ENCODE measurements around the gene GASK1A.
"Not testable (repeated sequence)": the region's sequence is repeated elsewhere in the genome, so short reads cannot be mapped to it uniquely, and the experiment has no call there.

Gene GASK1A

DNA sequence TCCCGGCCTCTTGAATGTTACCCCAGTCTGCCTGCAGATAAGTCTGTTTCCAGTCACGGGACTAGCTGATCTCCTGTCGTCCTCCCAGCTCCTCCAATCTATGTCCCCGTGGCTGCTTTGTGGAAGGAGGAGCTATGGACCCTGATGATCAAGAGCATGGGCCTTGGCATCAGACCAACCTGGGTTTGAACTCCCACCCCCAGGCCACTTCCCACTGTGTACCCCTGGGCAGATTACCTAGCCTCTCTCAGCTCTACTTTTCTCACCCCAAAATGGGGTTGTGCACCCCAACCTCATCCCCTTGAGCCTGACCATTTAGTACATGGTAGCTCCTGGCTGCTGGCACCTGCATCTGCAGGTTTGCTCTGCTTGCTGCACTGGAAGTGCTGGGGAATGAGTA, 55.8 kb downstream of the GASK1A start:
- DNase-seq, result no peak

DNA sequence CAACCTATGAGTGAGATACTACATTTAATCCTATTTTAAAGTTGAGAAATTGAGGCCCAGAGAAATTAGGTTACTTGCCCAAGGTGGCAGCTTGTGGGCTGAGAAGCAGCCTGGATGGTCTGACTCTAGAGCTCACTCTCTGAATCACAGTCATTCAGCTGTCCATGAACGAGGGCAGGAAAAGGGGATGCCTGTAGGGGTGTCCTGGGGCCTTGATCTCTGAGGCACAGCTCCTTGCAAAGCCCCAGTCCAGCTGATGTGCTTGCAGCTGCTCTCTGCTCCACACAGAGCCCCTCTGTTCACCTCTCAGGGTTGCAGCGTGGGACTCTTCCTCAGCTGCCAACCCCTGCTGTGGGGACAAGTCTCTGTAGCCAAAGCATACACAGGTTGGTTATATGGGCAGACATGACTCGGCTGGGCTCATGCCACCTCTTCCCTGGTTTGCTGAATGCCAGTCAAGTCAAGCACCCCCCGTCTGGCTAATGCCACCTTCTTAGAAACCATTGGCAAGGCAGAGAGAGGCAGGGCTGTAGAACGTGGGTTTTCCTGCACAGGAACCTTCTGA, 56.8 kb downstream of the GASK1A start:
- DNase-seq, result no peak

DNA sequence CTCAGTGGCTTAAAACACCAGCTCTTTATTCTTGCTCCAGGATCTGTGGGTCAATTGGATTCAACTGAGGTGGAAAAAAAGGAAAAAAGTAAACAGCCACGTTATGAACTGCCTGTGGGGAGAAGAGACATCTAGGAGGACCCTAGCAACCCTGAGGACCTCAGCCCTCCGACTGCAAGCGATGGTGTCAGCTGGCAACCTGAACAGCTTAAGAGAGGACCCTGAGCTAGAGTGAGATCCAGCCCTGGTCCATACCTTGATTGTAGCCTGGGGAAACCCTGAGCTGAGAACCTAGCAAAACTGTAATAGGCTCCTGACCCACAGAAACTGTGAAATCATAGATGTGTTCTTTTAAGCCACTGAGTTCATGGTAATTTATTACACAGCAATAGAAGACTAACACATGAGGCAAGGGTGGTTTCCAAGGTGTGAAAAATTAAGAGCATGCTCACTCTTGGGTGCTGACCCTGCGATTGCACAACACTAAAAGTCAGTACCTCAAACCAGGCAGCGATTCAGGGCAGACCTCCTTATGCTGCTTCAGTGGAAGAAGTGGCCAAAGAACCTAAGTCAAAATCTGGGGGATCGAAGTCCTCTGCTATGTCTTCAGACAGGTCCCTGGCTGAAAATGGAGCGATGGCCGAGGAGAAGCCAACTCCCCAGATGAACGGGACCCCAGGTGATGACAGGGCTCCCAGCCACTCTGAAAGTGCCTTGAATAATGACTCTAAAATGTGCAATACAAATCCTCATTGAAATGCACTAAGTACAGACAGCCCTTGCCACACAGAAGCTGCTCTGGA, 57.7 kb downstream of the GASK1A start:
- DNase-seq, result no peak

DNA sequence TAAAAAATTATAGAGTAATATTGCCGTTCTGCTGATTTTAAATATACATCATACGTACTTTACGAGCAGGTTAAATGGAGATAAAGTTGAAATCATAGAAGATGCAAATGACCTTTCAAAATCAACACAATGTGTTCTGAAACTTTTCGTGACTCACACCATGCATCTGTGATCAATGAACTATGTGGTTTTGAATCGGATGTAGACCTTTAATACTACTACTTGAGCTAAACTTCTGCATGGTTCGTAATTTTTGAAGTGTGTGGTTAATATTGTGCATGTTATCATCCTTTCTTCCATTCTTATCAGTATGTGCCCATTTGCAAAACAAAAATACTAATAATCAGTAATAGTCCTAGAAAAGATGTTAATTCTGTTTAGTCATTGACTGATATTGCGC, 58.9 kb downstream of the GASK1A start:
- no peak for DNase-seq

DNA sequence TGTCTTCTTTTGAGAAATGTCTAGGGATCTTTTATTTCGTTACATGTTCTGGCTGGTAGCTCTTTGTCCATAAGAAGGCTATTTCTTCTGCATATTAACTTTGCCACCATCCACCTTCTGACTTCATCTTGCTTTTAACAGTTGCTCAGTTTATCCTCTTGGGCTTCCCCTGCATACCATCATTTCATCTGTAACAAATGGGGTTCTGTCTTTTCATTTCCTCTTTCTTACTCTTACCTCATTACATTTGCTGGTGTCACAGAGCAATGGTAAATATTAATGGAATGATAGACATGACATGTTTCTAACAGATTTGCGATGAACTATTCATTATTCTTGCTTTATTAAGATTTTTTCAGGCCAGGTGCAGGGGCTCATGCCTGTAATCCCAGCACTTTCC, 62.4 kb downstream of the GASK1A start:
- no peak for DNase-seq

DNA sequence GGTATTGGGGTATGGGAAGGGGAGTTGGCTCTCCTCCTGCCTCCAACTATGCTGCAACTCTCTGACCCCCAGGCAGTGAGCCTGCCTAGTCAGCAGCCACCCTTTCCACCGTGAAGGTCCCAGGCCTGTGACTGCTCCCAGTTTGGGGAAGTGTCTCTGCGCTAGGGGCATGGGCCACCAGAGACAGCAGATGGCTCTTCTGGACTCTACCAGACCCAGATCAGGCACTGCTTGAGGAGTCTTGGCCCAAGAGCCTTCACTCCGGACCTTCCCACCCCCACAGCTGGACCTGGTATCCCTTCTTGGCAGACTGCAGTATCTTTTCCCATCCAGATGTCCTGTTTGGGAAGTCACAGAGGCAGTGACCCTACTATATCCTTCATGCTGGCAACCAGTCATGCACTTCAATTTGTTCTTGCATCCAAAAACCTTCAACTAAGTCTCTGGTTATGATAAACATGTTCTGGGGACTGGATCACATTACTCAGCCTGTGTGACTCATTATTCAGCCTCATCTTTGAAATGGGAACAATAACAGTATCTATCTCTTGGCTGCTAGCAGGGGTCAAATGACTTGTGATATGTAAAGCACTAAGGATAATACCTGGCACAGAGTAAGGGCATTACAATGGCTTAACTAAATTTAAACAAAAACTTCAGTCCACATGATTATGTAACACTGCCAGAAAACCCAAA, 64.1 kb downstream of the GASK1A start:
- DNase-seq, result no peak

DNA sequence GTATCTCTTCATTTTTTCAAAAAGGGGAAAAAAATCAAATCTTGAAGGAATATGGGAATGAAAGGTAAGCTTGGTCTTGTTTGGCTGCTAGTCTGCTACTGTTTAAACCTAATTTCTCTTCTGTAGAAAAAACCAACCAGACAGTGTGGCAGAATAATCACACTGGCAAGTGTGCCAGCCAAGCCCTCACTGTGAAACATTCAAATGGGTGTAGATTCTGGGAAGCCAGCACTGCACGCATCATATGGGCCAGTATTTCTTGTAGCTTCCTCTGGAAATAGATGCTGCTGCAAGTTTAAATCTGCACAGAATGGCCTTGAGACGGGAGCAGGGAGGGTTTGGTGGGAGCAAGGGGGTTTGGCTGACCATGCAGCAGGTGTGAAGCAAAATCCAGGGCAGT, 64.7 kb downstream of the GASK1A start:
- no peak for DNase-seq

DNA sequence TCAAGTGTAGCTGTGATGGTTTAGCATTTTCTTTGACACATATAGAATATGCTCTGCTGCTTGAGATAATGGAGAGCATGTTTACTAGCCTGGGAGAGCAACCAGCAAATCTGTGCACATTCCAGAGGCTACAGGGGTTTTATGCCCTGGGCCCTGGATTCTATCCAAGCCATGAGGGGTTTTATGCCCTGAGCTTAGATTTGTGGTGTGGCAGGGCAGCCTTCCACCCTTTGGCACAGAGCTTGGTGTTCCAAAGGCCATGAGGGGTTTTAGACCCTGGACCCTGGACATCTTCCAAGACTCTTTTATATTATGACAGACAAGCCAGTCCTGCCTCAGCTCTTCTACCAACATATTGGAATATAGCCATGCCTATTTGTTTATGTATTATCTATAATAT, 66.0 kb downstream of the GASK1A start:
- DNase-seq, result not testable (repeated sequence)

DNA sequence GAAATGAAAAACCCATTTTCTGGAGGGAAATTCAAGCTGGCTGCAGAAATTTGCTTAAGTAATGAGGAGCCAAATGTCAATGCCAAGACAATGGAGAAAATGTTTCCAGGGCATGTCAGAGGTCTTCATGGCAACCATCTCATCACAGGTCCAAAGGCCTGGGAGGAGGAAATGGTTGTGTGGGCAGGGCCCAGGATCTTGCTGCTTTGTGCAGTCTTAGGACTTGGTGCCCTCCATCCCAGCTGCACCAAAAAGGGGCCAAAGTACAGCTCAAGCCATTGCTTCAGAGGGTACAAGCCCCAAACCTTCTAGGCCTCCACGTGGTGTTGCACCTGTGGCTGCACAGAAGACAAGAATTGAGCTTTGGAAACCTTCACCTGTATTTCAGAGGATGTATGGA, 67.5 kb downstream of the GASK1A start:
- DNase-seq, result no peak

DNA sequence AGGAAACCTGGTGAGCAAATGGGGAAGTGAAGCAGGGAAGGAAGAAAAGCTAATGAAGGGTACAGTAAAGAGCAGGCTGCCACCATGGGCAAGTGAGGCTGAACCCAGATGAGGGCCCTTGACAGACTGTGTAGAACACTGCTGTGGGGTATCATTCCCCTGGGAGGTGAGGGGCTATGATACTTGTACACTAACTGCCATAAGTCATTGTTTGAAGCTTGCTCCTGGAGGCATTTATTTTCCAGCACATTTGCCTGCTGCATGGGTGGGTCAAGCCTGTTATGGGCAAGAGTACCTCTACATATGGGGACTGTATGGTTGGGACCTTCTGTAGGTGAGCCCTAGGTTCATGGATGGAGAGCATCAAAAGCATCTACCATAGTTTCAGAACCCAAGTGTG, 69.4 kb downstream of the GASK1A start:
- no peak for DNase-seq

DNA sequence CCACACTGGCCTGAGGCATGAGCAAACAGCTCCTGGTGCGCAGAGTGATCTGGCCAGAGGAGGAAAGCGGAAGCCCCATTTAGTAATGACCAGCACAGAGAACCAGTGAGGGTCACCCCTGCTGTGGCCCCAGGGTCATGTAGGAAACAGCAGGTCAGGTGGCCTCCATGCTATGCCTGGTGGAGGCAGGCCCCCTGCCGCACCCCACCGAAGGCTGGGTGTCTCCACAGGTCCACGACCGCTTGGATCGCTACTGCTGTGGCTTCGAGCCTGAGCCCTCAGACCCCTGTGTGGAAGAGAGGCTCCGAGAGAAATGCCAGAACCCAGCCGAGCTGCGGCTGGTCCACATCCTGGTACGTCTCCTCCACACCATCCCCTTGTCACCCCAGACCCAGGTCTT, 74.2 kb downstream of the GASK1A start:
- DNase-seq, result no peak

DNA sequence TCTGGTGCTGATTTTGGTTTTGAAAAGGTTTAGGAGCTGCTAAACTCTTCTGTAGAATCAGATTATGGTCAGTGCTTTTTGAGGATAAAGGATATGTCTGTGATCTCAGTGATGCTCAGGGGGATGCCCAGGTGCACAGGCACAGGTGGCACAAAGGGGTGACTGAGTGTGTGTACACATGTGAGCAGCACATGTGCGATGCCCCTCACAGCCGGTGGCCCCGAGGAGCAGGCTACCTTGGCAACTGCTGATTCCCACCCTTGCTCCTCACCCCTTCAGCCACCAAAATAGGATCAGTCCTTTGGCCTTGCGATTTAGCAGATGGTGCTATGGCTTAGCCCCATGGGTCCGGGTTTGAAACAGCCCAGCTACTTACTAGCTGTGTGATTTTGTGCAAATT, 75.6 kb downstream of the GASK1A start:
- no peak for DNase-seq

DNA sequence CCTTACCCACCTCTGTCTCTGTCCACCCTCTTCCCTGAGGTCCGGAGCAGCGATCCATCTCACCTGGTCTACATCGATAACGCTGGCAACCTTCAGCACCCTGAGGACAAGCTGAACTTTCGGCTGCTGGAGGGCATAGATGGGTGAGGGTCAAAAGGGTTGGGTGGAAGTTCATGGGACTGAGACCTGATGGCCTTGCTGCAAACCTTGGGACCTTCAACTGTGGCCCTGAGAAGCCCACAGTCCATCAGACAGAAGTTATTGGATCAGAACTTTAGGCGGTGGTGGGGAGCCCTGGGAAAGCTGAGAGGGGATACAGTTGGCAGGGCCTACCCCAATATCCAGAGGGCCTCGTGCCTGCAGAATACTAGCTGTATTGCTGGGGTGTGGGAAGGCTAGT, 76.3 kb downstream of the GASK1A start:
- no peak for DNase-seq

DNA sequence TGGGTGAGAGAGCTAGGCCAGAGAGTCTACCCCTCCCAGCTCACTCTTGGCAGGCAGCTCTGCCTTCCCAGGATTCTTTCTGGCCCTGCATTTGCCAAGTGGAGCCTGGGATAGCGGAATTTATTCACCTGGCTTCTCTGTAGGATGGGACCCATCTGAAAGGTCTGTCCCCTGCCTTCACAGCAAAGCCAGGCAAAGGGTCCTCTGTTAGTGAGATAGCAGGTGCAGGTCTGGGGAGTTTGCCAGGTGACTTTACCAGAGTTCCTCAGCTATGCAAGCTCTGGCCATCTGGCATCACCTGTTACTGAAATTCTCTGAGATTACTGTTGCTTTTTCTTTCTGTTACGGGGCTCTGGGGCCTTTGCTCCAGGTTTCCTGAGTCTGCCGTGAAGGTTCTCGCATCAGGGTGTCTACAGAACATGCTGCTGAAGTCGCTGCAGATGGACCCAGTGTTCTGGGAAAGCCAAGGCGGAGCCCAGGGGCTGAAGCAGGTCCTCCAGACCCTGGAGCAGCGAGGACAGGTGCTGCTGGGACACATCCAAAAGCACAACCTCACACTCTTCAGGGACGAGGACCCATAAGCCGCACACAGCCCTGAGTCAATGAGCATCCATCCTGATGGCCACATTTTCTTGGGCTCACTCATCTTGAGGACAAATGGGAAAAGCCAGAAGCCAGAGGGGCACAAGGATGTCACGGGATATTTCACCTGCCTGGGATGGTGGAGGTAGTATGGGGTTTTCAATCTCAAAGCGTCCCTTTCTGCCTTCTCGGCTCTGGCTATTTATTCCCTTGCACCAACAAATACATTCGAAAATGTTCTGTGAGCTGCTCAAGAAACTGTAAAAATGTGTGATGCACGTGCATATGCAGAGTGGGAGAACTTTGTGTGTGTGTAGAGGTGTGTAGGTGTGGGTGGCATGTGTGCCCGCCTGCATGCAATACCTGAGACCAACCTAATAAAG, 77.0 kb downstream of the GASK1A start:
- DNase-seq, result no peak

DNA sequence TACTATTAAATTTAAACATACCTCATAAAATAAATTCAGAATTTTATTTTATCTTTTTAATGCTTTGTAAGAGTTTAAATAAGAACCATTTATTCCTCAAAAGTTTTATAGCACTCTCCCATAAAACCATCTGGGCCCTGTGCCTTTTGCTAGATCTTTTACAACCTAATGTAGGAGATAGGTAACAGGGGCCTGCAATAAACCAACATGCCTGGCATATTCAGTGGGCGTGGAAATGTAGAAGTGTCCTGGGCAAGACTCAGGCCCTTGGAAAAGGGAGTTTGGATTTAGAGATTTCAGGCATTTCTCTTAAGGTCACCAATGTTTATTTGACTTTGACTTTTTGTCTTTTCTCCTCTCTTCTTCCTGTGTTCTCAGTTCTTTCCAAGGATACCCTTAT, 80.3 kb downstream of the GASK1A start:
- no peak for DNase-seq

DNA sequence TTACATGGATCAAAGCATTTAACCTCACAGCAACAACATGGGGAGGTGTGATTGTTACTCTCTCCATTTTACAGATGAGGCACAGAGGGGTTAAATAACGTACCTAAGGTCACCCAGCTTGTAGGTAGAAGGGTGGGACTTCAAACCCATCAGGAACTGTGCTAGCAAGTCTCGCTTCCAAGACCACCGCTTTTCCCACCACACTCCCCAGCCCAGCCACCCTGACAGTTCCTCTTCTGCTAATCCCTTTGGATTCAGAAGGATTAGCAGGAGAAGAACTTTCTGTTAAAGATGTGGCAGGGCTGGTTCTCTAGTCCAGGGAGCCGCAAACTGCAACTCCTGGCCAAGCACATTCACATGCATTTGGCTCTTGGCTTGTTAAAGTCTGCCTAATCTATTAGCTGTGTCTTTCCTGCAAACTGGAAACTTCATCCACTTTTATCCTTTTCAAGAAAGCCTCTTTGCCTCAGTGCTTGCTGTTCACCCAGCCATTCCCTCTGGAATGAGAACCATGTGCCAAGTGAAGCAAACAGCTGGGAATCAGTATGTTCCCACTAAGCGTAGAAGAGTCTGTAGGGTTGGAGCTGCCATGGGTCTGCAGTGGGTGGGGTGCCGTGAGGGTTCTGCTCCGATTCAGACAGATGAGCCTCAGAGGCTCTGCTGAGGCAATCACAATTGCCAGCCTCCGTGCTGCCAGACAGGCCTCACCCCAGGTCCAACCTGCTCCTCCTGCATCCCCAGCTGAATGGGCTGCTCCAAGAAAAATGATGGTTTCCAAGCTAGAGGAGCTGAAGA, 82.2 kb downstream of the GASK1A start:
- no peak for DNase-seq

DNA sequence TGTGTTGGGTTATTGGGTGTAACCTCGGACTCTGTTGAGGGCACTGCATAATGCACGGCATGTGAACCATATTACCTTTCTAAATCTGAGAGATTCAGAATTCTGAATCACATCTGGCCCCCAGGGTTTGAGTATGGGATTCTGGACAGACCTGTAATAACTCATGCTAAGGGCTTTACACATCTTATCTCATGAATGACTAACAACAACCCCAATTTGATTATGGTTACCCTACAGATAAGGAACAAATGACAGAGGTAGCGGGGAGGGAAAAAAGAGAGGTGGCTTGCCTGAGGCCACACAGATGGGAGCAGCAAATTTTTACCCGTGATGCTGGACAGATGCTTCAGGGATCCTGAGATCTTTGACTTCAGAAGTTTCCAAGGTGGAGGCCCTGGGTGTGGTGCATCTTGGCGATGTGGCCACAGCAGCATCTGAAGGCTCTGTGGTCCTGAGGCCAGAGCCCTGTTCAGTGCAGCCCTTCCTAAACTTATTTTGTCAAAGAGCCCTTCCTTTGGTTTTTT, 83.0 kb downstream of the GASK1A start:
- no peak for DNase-seq

DNA sequence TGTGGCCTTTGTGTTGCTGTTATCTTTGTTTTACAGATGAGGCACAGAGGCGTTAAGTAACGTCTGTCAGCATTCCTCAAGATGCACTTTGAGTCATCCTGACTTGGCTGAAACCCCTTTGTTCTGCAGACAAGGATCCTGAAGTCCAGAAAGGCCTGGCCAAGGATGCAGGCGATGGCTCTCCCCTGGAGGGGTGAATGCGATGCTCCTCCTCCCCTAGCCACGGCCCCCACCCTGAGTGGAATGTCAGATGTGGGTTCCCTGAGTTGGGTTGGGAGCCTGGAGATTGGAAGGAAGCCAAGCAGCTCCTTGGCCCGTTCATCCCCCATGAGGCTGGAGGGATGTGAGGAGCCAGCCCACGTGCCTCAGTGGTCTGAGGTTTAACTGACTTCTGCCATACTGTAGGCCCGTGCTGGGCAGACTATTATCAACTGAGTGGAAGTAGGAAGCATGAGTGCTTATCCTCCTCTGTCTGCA, 83.5 kb downstream of the GASK1A start:
- DNase-seq, result no peak

DNA sequence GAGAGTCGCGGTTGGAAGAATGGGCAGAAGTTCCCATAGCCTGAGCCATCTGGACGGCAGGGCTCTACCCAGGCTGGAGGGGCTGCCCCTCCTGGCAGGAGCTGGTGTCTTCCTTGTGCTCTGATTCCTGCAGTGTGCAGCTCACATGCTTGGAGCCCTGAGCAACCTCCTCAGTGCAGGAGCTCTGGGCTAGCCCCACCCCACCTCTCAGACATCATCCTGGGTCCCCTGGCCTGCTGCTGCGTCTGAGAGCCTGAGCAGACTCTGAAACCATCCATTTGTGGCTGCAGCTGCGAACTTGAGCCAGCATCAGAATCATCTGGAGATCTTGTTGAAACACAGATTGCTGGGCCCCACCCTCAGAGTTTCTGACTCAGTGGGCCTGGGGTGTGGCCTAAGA, 84.0 kb downstream of the GASK1A start:
- no peak for DNase-seq

DNA sequence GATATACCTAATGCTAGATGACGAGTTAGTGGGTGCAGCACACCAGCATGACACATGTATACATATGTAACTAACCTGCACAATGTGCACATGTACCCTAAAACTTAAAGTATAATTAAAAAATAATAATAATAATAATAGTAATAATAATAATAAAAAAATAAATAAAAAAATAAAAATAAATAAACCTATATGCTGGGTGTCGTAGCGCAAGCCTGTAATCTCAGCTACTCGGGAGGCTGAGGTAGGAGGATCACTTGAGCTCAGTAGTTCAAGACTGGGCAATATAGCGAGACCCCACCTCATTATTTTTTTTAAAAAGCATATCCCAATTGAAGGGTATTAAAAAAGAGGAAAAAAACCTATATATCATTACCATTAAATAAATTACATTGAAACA, 91.6 kb downstream of the GASK1A start:
- DNase-seq, result not testable (repeated sequence)

DNA sequence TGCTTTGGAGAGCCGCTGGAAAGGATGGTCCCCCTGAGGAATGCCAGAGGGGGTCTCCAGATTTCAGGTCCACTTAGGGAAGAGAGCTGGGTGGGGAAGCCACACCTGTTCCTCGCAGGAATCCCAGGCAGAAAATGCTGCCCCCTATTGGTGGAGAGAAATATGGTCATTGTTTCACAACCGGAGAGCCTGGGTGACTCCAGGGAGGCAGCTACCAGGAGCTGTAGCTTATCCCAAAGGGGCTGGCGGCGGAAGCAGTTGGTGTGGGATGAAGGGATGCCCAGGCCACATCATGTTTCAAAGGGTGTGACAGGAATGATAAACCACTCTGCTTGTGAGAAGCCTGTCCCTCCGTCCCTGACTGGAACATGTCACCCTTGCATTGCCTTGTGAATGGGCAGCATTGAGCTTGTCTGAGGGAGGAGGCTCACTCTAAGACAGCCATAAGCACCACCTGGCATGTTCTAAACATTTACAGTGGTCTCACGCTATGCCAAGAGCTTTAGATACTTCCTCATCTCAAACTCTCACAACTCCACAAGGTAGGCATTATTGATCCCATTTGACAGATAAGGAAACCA, 92.3 kb downstream of the GASK1A start:
- DNase-seq, result peak; percentile 2

DNA sequence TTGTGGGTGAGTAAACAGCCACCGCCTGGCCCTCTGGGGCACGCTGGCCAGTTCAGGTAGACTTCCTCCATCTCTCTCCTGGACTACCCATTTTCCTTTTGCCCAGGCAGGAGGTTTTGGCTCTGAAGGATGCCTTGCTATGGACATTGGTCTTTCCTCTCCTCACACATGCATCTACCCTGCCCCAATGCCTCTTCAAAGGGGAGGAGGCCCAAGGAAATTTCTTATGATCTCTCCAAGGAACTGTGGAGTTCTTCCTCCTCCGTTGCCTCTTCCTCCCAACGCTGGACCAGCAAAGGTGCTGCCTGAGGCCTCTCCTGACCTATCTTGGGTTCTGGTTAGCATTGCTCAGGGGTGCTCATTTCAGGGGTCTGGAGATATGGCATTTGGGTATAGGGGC, 93.2 kb downstream of the GASK1A start:
- DNase-seq, result no peak

Data from NCI-H69 (cell line).